Nephron progenitor cell (in vitro differentiated cells): ENCODE data around the gene COL5A1.

Experiments used
- DNase-seq: peaks from one replicate; pipeline ENCODE4 v3.0.0; 2021
- H3K27ac Mint-ChIP-seq: 2 replicates; pipeline ENCODE4 v1.8.0; 2021; ENCODE audit warnings: mild to moderate bottlenecking, moderate library complexity, mixed read lengths
- H3K27me3 Mint-ChIP-seq: 2 replicates; pipeline ENCODE4 v1.8.0; 2021; ENCODE audit warnings: mild to moderate bottlenecking, low read depth, mixed read lengths; ENCODE audit not compliant: poor library complexity
- H3K36me3 Mint-ChIP-seq: 2 replicates; pipeline ENCODE4 v1.8.0; 2021; ENCODE audit warnings: low read depth, mixed read lengths
- H3K4me1 Mint-ChIP-seq: 2 replicates; pipeline ENCODE4 v1.8.0; 2021; ENCODE audit warnings: mixed read lengths
- H3K4me3 Mint-ChIP-seq: 2 replicates; pipeline ENCODE4 v1.8.0; 2021; ENCODE audit warnings: mild to moderate bottlenecking, moderate library complexity, mixed read lengths
- H3K9me3 Mint-ChIP-seq: 2 replicates; pipeline ENCODE4 v1.8.0; 2021; ENCODE audit warnings: mild to moderate bottlenecking, moderate library complexity, mixed read lengths
- TF ChIP-seq, protein P1 (sequence below): fragments of 200-600 bp; sonication (generic); IDR thresholded peaks from 2 replicates; pipeline ENCODE4 v1.5.0; 2021; ENCODE audit warnings: antibody characterized with exemption

Gene COL5A1

GRCh38 chr9:134670042-134670525, 28.5 kb downstream of the COL5A1 start:
- H3K36me3 Mint-ChIP-seq: peaks cover 47% of the 10 kb centered on the region
- TF ChIP-seq, protein P1, sequence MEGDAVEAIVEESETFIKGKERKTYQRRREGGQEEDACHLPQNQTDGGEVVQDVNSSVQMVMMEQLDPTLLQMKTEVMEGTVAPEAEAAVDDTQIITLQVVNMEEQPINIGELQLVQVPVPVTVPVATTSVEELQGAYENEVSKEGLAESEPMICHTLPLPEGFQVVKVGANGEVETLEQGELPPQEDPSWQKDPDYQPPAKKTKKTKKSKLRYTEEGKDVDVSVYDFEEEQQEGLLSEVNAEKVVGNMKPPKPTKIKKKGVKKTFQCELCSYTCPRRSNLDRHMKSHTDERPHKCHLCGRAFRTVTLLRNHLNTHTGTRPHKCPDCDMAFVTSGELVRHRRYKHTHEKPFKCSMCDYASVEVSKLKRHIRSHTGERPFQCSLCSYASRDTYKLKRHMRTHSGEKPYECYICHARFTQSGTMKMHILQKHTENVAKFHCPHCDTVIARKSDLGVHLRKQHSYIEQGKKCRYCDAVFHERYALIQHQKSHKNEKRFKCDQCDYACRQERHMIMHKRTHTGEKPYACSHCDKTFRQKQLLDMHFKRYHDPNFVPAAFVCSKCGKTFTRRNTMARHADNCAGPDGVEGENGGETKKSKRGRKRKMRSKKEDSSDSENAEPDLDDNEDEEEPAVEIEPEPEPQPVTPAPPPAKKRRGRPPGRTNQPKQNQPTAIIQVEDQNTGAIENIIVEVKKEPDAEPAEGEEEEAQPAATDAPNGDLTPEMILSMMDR: no peak
- H3K27me3 Mint-ChIP-seq: no peaks in the 10 kb centered on the region
- no peak overlapping the region for H3K27ac Mint-ChIP-seq
- no peak overlapping the region for H3K4me3 Mint-ChIP-seq
- peaks cover 27% of the 10 kb centered on the region for H3K9me3 Mint-ChIP-seq
- DNase-seq: no peak
- H3K4me1 Mint-ChIP-seq: peaks cover 11% of the 10 kb centered on the region

GRCh38 chr9:134670851-134671281, 29.3 kb downstream of the COL5A1 start:
- Mint-ChIP-seq H3K36me3 (peaks cover 52% of the 10 kb centered on the region), H3K27me3 (no peaks in the 10 kb centered on the region), H3K9me3 (peaks cover 33% of the 10 kb centered on the region), H3K4me3 (no peak overlapping the region), H3K27ac (no peak overlapping the region), H3K4me1 (peaks cover 11% of the 10 kb centered on the region)
- DNase-seq: peak; percentile 3
- TF ChIP-seq, protein P1: no peak

DNA sequence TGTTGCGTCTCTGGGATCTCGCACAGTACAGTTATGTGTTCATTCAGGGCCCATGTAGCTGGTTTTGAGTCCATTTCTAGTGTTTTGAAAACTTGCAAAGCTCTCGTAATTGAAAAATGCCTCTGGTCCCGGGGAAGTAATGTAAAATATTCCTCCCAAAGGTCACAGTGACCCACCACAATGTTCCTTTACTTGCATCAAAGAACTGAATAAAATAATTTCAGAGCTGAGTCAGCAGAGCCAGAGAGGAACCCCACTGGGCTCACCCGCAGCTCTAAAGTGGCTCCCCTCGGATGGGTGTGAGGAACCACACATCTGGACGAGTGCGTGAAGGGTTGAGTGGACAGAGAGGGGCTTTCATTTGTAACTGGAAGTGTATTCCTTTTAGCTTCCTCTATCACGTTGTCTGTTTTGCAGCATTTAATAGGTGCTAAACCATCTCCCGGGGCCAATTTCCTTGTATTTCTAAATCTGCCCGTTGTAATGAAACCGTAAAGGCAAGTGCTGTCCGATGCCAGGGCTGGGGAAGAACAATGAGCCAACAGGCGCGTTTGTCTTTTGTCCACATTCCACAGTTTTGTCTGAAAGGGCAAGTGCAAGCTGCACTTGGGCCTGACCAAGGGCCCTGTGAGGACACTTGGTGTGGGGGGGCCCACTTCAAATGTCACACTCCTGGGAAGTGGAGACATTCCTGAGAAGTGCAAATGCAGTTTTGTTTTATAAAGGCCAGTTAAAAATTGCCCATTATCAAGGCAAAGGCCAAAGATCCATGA, 29.9 kb downstream of the COL5A1 start:
- no peak for DNase-seq
- Mint-ChIP-seq H3K9me3 (peaks cover 39% of the 10 kb centered on the region), H3K4me3 (no peak overlapping the region), H3K27me3 (no peaks in the 10 kb centered on the region), H3K36me3 (peaks cover 51% of the 10 kb centered on the region), H3K27ac (no peak overlapping the region), H3K4me1 (peaks cover 11% of the 10 kb centered on the region)
- TF ChIP-seq, protein P1: no peak

- TF ChIP-seq, protein P1: no peak
- Mint-ChIP-seq H3K27ac (no peak overlapping the region), H3K36me3 (peaks cover 39% of the 10 kb centered on the region), H3K9me3 (peaks cover 39% of the 10 kb centered on the region), H3K4me1 (peaks cover 33% of the 10 kb centered on the region), H3K4me3 (no peak overlapping the region), H3K27me3 (peaks cover 2% of the 10 kb centered on the region)
- DNase-seq: no peak
Observed at GRCh38 chr9:134676361-134676760, 34.8 kb downstream of the COL5A1 start.

- no peak overlapping the region for H3K27ac Mint-ChIP-seq
- peaks cover 2% of the 10 kb centered on the region for H3K27me3 Mint-ChIP-seq
Observed at GRCh38 chr9:134676886-134677285, 35.3 kb downstream of the COL5A1 start.

More at GRCh38 chr9:134676886-134677285, 35.3 kb downstream of the COL5A1 start:
- DNase-seq: no peak
- Mint-ChIP-seq H3K36me3 (peaks cover 35% of the 10 kb centered on the region), H3K4me3 (no peak overlapping the region), H3K4me1 (peaks cover 38% of the 10 kb centered on the region), H3K9me3 (peaks cover 38% of the 10 kb centered on the region)
- TF ChIP-seq, protein P1: no peak
